HEK293 (cell line): ENCODE data around the gene NXPH2.

Experiments
- CTCF ChIA-PET: fragments of 350-600 bp; formaldehyde crosslinking; extraction: SDS; loops from one replicate; lab custom pipeline; 2021; ENCODE audit warnings: antibody characterized with exemption; lab: Yijun Ruan, JAX
- POLR2A ChIA-PET: fragments of 300-600 bp; formaldehyde crosslinking; extraction: SDS; loops from one replicate; lab custom pipeline; 2020; ENCODE audit warnings: antibody characterized with exemption, inconsistent platforms; lab: Yijun Ruan, JAX
- H3K27ac ChIP-seq: fragments of 200-500 bp; sonication (Bioruptor generic); 2 replicates; pipeline ENCODE4 v1.5.1; 2014; ENCODE audit warnings: low read depth, low read length, control low read depth, inconsistent platforms; ENCODE audit errors: extremely low read depth
- H3K36me3 ChIP-seq, 2 experiments: fragments of 200-500 bp in 1 of 2; sonication (Bioruptor generic) in 1 of 2; 1 replicate in 1 of 2; 2 replicates in 1 of 2; pipeline ENCODE4 v1.5.1; 2014 to 2017; ENCODE audit warnings: inconsistent platforms in 2 of 2, low read length in 2 of 2; ENCODE audit not compliant: control insufficient read depth in 2 of 2, insufficient read depth in 1 of 2
- H3K4me1 ChIP-seq: fragments of 200-500 bp; sonication (Bioruptor generic); 2 replicates; pipeline ENCODE4 v1.5.1; 2014; ENCODE audit warnings: mild to moderate bottlenecking, low read length, inconsistent platforms; ENCODE audit not compliant: control insufficient read depth, insufficient read depth
- H3K4me3 ChIP-seq: 2 replicates; pipeline ENCODE4 v1.5.1; 2011; ENCODE audit warnings: low read depth, mild to moderate bottlenecking, control low read depth, low read length, moderate library complexity
- H3K9me3 ChIP-seq: fragments of 200-500 bp; sonication (Bioruptor generic); 2 replicates; pipeline ENCODE4 v1.5.1; 2014; ENCODE audit warnings: low read depth, low read length, inconsistent platforms; ENCODE audit not compliant: control insufficient read depth, insufficient read depth
- REPIN1 ChIP-seq: fragments of 450-650 bp; formaldehyde crosslinking; IDR thresholded peaks from 2 replicates; pipeline ENCODE4 v1.5.1; 2017; ENCODE audit warnings: missing biosample characterization, missing genetic modification characterization, low read depth
- ZBTB10 ChIP-seq: fragments of 450-650 bp; formaldehyde crosslinking; IDR thresholded peaks from 2 replicates; pipeline ENCODE4 v1.5.1; 2016; ENCODE audit warnings: missing biosample characterization, missing genetic modification characterization
- ZBTB49 ChIP-seq: fragments of 450-650 bp; formaldehyde crosslinking; IDR thresholded peaks from 2 replicates; pipeline ENCODE4 v1.5.1; 2016; ENCODE audit warnings: missing biosample characterization, missing genetic modification characterization, low read depth
- ZIC2 ChIP-seq: fragments of 450-650 bp; formaldehyde crosslinking; IDR thresholded peaks from 2 replicates; pipeline ENCODE4 v1.5.1; 2016; ENCODE audit warnings: missing biosample characterization, missing genetic modification characterization
- ZNF280C ChIP-seq: fragments of 450-650 bp; formaldehyde crosslinking; IDR thresholded peaks from 2 replicates; pipeline ENCODE4 v1.5.1; 2016; ENCODE audit warnings: missing biosample characterization, missing genetic modification characterization
- ZNF302 ChIP-seq: fragments of 450-650 bp; formaldehyde crosslinking; IDR thresholded peaks from 2 replicates; pipeline ENCODE4 v1.5.1; 2016; ENCODE audit warnings: missing biosample characterization, missing genetic modification characterization, low read depth
- ZNF433 ChIP-seq: fragments of 450-650 bp; formaldehyde crosslinking; IDR thresholded peaks from 2 replicates; pipeline ENCODE4 v1.5.1; 2016; ENCODE audit warnings: missing biosample characterization, missing genetic modification characterization, low read depth
- ZNF501 ChIP-seq: fragments of 450-650 bp; formaldehyde crosslinking; IDR thresholded peaks from 2 replicates; pipeline ENCODE4 v1.5.1; 2016; ENCODE audit warnings: missing biosample characterization, missing genetic modification characterization
- ZNF510 ChIP-seq: fragments of 450-650 bp; formaldehyde crosslinking; IDR thresholded peaks from 2 replicates; pipeline ENCODE4 v1.5.1; 2018; ENCODE audit warnings: mild to moderate bottlenecking, missing genetic modification characterization, missing biosample characterization; ENCODE audit not compliant: insufficient replicate concordance
- ZNF560 ChIP-seq: fragments of 450-650 bp; formaldehyde crosslinking; IDR thresholded peaks from 2 replicates; pipeline ENCODE4 v1.5.1; 2017; ENCODE audit warnings: missing biosample characterization, missing genetic modification characterization, borderline replicate concordance
- ZNF610 ChIP-seq: fragments of 450-650 bp; formaldehyde crosslinking; IDR thresholded peaks from 2 replicates; pipeline ENCODE4 v1.5.1; 2016; ENCODE audit warnings: missing biosample characterization, missing genetic modification characterization, borderline replicate concordance
- ZNF621 ChIP-seq: fragments of 450-650 bp; formaldehyde crosslinking; IDR thresholded peaks from 2 replicates; pipeline ENCODE4 v1.5.1; 2017; ENCODE audit warnings: missing biosample characterization, missing genetic modification characterization
- ZNF658 ChIP-seq: fragments of 450-650 bp; formaldehyde crosslinking; IDR thresholded peaks from 2 replicates; pipeline ENCODE4; 2016; ENCODE audit warnings: missing biosample characterization, missing genetic modification characterization
- ZNF777 ChIP-seq: fragments of 450-650 bp; formaldehyde crosslinking; IDR thresholded peaks from 2 replicates; pipeline ENCODE4 v1.5.1; 2017; ENCODE audit warnings: missing biosample characterization, missing genetic modification characterization, borderline replicate concordance
- ZNF785 ChIP-seq: fragments of 450-650 bp; formaldehyde crosslinking; IDR thresholded peaks from 2 replicates; pipeline ENCODE4 v1.5.1; 2016; ENCODE audit warnings: missing biosample characterization, missing genetic modification characterization
- ZNF792 ChIP-seq: fragments of 450-650 bp; formaldehyde crosslinking; IDR thresholded peaks from 2 replicates; pipeline ENCODE4 v1.5.1; 2016; ENCODE audit warnings: missing biosample characterization, missing genetic modification characterization
- ZNF830 ChIP-seq: fragments of 450-650 bp; IDR thresholded peaks from 2 replicates; pipeline ENCODE4 v1.5.0; 2018; ENCODE audit warnings: missing biosample characterization, missing genetic modification characterization, low read depth, mild to moderate bottlenecking, moderate library complexity
- ZNF843 ChIP-seq: fragments of 450-650 bp; formaldehyde crosslinking; IDR thresholded peaks from 2 replicates; pipeline ENCODE4 v1.5.1; 2016; ENCODE audit warnings: missing biosample characterization, missing genetic modification characterization

NXPH2 gene

GRCh38 chr2:138762533-138762932, 17.7 kb downstream of the NXPH2 start (continued):
- TF ChIP-seq ZBTB10 (tag by site-specific recombination), result no peak
- no peak for TF ChIP-seq ZNF433 (tag by site-specific recombination)
- TF ChIP-seq ZNF621 (tag by site-specific recombination), result no peak
- no peak for TF ChIP-seq ZNF501

- TF ChIP-seq ZNF302 (tag by site-specific recombination) (no peak), ZNF658 (tag by site-specific recombination) (no peak), ZNF785 (tag by site-specific recombination) (no peak), ZNF777 (tag by site-specific recombination) (no peak), ZBTB49 (no peak), ZNF792 (tag by site-specific recombination) (no peak)
- ChIA-PET CTCF (interaction anchor here (1.1 kb wide), 1 partner anchor 26 kb away, joined by 5 read pairs; no protein-coding TSS in a partner anchor), POLR2A (no interaction called here)
Observed at GRCh38 chr2:138760676-138761075, 19.5 kb downstream of the NXPH2 start.

GRCh38 chr2:138757384-138757783, 22.8 kb downstream of the NXPH2 start:
- H3K4me1 ChIP-seq, result no peaks in the 10 kb centered on the region
- ChIA-PET CTCF (no interaction called here), POLR2A (no interaction called here)
- no peak overlapping the region for H3K4me3 ChIP-seq
- H3K27ac ChIP-seq, result no peak overlapping the region
- H3K9me3 ChIP-seq, result no peaks in the 10 kb centered on the region
- H3K36me3 ChIP-seq, result no peaks in the 10 kb centered on the region
- TF ChIP-seq ZNF610 (tag by site-specific recombination) (no peak), ZIC2 (tag by site-specific recombination) (no peak), ZNF843 (tag by site-specific recombination) (no peak), ZNF280C (tag by site-specific recombination) (no peak), ZNF510 (tag by site-specific recombination) (no peak), REPIN1 (tag by site-specific recombination) (no peak), ZNF560 (no peak), ZNF830 (tag by site-specific recombination) (no peak)

More at GRCh38 chr2:138760676-138761075, 19.5 kb downstream of the NXPH2 start:
- H3K4me3 ChIP-seq, result no peak overlapping the region
- no peaks in the 10 kb centered on the region for H3K4me1 ChIP-seq
- no peaks in the 10 kb centered on the region for H3K9me3 ChIP-seq
- no peaks in the 10 kb centered on the region for H3K36me3 ChIP-seq
- no peak overlapping the region for H3K27ac ChIP-seq
